ENCODE data around the gene CDK18.

The CDK18 gene

DNA sequence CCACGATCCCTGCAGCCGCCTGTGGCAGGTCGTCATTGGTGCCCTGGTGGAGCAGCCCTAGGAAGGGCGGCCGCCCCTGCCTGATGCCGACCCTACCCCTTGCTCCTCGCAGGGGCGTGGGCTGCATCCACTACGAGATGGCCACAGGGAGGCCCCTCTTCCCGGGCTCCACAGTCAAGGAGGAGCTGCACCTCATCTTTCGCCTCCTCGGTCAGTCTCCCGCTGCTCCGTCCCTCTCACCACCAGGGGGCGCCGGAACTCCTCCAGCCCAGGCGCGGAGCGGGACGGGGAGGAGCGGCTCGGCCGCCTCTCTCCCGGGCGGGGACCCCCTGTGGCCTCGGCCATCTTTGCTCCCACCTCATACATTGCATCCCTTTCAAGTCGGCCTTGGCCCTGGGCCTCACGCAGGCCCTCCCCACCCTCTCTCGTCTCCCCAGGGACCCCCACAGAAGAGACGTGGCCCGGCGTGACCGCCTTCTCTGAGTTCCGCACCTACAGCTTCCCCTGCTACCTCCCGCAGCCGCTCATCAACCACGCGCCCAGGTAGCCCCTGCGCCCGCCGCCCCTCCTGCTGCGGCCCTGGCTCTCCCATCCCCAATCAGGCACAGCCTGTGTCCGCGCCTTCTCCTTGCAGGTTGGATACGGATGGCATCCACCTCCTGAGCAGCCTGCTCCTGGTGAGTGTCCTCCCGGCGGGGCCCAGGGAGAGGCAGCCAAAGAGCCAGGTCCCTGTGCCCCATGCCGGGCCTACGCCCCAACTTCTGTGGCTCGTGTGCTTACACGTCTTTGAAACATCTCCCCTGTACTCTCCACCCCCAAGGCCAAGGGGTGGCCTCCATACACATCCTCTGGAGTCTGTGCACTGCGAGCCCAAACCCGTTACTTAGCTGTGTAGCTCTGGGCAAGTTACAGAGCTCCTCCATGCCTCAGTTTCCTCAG is 24.7 kb downstream of the CDK18 start (continued):
- TF ChIP-seq ZNF426 (tag by site-specific recombination; IDR thresholded peaks at IDR 0.05) (no peak), KLF7 (tag by site-specific recombination; IDR thresholded peaks at IDR 0.05; ENCODE audit: borderline replicate concordance) (no peak), YY2 (tag by site-specific recombination; IDR thresholded peaks at IDR 0.05) (no peak), ZNF560 (tag by site-specific recombination; IDR thresholded peaks at IDR 0.05; ENCODE audit: borderline replicate concordance) (no peak), ZNF24 (tag by site-specific recombination; IDR thresholded peaks at IDR 0.05) (no peak), ZNF140 (tag by site-specific recombination; IDR thresholded peaks at IDR 0.05) (no peak), PRDM1 (tag by site-specific recombination; IDR thresholded peaks at IDR 0.05) (peak; percentile 25; the same call in 1 of the 2 replicates), KLF1 (tag by site-specific recombination; IDR thresholded peaks at IDR 0.05) (no peak), ZFP37 (tag by site-specific recombination; IDR thresholded peaks at IDR 0.05) (no peak), GLIS1 (tag by site-specific recombination; IDR thresholded peaks at IDR 0.05) (peak; percentile 94), ZFP41 (tag by site-specific recombination; IDR thresholded peaks at IDR 0.05; ENCODE audit: borderline replicate concordance) (no peak), ZXDB (tag by site-specific recombination; IDR thresholded peaks at IDR 0.05) (no peak), ZNF626 (tag by site-specific recombination; IDR thresholded peaks at IDR 0.05) (no peak), ZNF248 (tag by site-specific recombination; IDR thresholded peaks at IDR 0.05) (no peak), ZNF155 (tag by site-specific recombination; IDR thresholded peaks at IDR 0.05) (no peak), KLF16 (tag by site-specific recombination; IDR thresholded peaks at IDR 0.05) (no peak), ZNF473 (tag by site-specific recombination; IDR thresholded peaks at IDR 0.05) (no peak)
- TF ChIP-seq, protein P1, sequence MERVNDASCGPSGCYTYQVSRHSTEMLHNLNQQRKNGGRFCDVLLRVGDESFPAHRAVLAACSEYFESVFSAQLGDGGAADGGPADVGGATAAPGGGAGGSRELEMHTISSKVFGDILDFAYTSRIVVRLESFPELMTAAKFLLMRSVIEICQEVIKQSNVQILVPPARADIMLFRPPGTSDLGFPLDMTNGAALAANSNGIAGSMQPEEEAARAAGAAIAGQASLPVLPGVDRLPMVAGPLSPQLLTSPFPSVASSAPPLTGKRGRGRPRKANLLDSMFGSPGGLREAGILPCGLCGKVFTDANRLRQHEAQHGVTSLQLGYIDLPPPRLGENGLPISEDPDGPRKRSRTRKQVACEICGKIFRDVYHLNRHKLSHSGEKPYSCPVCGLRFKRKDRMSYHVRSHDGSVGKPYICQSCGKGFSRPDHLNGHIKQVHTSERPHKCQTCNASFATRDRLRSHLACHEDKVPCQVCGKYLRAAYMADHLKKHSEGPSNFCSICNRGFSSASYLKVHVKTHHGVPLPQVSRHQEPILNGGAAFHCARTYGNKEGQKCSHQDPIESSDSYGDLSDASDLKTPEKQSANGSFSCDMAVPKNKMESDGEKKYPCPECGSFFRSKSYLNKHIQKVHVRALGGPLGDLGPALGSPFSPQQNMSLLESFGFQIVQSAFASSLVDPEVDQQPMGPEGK (tag by site-specific recombination; IDR thresholded peaks at IDR 0.05), result peak; percentile 62
- TF ChIP-seq, protein P2, sequence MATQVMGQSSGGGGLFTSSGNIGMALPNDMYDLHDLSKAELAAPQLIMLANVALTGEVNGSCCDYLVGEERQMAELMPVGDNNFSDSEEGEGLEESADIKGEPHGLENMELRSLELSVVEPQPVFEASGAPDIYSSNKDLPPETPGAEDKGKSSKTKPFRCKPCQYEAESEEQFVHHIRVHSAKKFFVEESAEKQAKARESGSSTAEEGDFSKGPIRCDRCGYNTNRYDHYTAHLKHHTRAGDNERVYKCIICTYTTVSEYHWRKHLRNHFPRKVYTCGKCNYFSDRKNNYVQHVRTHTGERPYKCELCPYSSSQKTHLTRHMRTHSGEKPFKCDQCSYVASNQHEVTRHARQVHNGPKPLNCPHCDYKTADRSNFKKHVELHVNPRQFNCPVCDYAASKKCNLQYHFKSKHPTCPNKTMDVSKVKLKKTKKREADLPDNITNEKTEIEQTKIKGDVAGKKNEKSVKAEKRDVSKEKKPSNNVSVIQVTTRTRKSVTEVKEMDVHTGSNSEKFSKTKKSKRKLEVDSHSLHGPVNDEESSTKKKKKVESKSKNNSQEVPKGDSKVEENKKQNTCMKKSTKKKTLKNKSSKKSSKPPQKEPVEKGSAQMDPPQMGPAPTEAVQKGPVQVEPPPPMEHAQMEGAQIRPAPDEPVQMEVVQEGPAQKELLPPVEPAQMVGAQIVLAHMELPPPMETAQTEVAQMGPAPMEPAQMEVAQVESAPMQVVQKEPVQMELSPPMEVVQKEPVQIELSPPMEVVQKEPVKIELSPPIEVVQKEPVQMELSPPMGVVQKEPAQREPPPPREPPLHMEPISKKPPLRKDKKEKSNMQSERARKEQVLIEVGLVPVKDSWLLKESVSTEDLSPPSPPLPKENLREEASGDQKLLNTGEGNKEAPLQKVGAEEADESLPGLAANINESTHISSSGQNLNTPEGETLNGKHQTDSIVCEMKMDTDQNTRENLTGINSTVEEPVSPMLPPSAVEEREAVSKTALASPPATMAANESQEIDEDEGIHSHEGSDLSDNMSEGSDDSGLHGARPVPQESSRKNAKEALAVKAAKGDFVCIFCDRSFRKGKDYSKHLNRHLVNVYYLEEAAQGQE (tag by site-specific recombination; IDR thresholded peaks at IDR 0.05), result no peak
- TF ChIP-seq, protein P3, sequence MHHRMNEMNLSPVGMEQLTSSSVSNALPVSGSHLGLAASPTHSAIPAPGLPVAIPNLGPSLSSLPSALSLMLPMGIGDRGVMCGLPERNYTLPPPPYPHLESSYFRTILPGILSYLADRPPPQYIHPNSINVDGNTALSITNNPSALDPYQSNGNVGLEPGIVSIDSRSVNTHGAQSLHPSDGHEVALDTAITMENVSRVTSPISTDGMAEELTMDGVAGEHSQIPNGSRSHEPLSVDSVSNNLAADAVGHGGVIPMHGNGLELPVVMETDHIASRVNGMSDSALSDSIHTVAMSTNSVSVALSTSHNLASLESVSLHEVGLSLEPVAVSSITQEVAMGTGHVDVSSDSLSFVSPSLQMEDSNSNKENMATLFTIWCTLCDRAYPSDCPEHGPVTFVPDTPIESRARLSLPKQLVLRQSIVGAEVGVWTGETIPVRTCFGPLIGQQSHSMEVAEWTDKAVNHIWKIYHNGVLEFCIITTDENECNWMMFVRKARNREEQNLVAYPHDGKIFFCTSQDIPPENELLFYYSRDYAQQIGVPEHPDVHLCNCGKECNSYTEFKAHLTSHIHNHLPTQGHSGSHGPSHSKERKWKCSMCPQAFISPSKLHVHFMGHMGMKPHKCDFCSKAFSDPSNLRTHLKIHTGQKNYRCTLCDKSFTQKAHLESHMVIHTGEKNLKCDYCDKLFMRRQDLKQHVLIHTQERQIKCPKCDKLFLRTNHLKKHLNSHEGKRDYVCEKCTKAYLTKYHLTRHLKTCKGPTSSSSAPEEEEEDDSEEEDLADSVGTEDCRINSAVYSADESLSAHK (tag by site-specific recombination; IDR thresholded peaks at IDR 0.05), result no peak
- TF ChIP-seq, protein P4, sequence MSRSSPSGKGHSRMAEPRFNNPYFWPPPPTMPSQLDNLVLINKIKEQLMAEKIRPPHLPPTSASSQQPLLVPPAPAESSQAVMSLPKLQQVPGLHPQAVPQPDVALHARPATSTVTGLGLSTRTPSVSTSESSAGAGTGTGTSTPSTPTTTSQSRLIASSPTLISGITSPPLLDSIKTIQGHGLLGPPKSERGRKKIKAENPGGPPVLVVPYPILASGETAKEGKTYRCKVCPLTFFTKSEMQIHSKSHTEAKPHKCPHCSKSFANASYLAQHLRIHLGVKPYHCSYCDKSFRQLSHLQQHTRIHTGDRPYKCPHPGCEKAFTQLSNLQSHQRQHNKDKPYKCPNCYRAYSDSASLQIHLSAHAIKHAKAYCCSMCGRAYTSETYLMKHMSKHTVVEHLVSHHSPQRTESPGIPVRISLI (tag by site-specific recombination; IDR thresholded peaks at IDR 0.05), result no peak
- TF ChIP-seq, protein P5, sequence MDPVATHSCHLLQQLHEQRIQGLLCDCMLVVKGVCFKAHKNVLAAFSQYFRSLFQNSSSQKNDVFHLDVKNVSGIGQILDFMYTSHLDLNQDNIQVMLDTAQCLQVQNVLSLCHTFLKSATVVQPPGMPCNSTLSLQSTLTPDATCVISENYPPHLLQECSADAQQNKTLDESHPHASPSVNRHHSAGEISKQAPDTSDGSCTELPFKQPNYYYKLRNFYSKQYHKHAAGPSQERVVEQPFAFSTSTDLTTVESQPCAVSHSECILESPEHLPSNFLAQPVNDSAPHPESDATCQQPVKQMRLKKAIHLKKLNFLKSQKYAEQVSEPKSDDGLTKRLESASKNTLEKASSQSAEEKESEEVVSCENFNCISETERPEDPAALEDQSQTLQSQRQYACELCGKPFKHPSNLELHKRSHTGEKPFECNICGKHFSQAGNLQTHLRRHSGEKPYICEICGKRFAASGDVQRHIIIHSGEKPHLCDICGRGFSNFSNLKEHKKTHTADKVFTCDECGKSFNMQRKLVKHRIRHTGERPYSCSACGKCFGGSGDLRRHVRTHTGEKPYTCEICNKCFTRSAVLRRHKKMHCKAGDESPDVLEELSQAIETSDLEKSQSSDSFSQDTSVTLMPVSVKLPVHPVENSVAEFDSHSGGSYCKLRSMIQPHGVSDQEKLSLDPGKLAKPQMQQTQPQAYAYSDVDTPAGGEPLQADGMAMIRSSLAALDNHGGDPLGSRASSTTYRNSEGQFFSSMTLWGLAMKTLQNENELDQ (tag by site-specific recombination; IDR thresholded peaks at IDR 0.05; ENCODE audit: low read depth), result no peak
- TF ChIP-seq, protein P6, sequence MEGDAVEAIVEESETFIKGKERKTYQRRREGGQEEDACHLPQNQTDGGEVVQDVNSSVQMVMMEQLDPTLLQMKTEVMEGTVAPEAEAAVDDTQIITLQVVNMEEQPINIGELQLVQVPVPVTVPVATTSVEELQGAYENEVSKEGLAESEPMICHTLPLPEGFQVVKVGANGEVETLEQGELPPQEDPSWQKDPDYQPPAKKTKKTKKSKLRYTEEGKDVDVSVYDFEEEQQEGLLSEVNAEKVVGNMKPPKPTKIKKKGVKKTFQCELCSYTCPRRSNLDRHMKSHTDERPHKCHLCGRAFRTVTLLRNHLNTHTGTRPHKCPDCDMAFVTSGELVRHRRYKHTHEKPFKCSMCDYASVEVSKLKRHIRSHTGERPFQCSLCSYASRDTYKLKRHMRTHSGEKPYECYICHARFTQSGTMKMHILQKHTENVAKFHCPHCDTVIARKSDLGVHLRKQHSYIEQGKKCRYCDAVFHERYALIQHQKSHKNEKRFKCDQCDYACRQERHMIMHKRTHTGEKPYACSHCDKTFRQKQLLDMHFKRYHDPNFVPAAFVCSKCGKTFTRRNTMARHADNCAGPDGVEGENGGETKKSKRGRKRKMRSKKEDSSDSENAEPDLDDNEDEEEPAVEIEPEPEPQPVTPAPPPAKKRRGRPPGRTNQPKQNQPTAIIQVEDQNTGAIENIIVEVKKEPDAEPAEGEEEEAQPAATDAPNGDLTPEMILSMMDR (tag by site-specific recombination; IDR thresholded peaks at IDR 0.05), result peak; percentile 97
- TF ChIP-seq, protein P7, sequence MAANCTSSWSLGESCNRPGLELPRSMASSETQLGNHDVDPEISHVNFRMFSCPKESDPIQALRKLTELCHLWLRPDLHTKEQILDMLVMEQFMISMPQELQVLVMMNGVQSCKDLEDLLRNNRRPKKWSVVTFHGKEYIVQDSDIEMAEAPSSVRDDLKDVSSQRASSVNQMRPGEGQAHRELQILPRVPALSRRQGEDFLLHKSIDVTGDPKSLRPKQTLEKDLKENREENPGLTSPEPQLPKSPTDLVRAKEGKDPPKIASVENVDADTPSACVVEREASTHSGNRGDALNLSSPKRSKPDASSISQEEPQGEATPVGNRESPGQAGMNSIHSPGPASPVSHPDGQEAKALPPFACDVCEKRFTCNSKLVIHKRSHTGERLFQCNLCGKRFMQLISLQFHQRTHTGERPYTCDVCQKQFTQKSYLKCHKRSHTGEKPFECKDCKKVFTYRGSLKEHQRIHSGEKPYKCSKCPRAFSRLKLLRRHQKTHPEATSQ (tag by site-specific recombination; IDR thresholded peaks at IDR 0.05), result no peak

Data from HEK293 (cell line).